SK-N-SH (cell line): ENCODE results near the gene PPP1R3G. TPM values are rescaled to one million over a fixed set of nuclear protein-coding genes. Genes with fewer than 3 reads are reported as not detected.

ENCODE experiments used
- CTCF ChIA-PET: fragments of 300-600, 350-600 bp; formaldehyde crosslinking; extraction: SDS; loops from one replicate; lab custom pipeline; 2021; lab: Yijun Ruan, JAX
- POLR2A ChIA-PET: fragments of 350-600 bp; sonication (Branson Sonifier 250); formaldehyde crosslinking; extraction: SDS; loops from one replicate; lab custom pipeline; 2020; ENCODE audit warnings: antibody characterized with exemption, inconsistent platforms; lab: Yijun Ruan, JAX
- DNase-seq: peaks from one replicate; pipeline ENCODE4 v3.0.0; 2012
- H2AFZ ChIP-seq: fragments of 200-600 bp; sonication (generic); 2 replicates; pipeline ENCODE4 v1.8.1; 2016; ENCODE audit warnings: antibody characterized with exemption, mild to moderate bottlenecking, low read depth
- H3F3A ChIP-seq: fragments of 200-600 bp; sonication (generic); replicated peaks from 2 replicates; pipeline ENCODE3; 2016; ENCODE audit warnings: antibody characterized with exemption, mild to moderate bottlenecking; ENCODE audit not compliant: insufficient read depth
- H3K27ac ChIP-seq, 2 experiments: fragments of 200-500 bp in 1 of 2; fragments of 200-600 bp in 1 of 2; sonication (Bioruptor generic) in 1 of 2; sonication (generic), shearing (Covaris generic) in 1 of 2; 2 replicates each; pipeline versions ENCODE4 v1.5.1 to v1.6.1; 2014 to 2016; ENCODE audit warnings: low read depth in 2 of 2, inconsistent platforms in 1 of 2, low read length in 1 of 2, mild to moderate bottlenecking in 1 of 2, mixed read lengths in 1 of 2
- H3K27me3 ChIP-seq: fragments of 200-600 bp; sonication (generic), shearing (Covaris generic); 2 replicates; pipeline ENCODE4 v1.6.1; 2016; ENCODE audit warnings: mixed run types; ENCODE audit not compliant: insufficient read depth
- H3K36me3 ChIP-seq, 2 experiments: fragments of 200-500 bp in 1 of 2; fragments of 200-600 bp in 1 of 2; sonication (Bioruptor generic) in 1 of 2; sonication (generic) in 1 of 2; replicated peaks in 1 of 2; 2 replicates each; pipeline versions ENCODE3 to v1.5.1; 2014 to 2016; ENCODE audit warnings: low read length in 1 of 2, mild to moderate bottlenecking in 1 of 2; ENCODE audit not compliant: insufficient read depth in 2 of 2, control insufficient read depth in 1 of 2
- H3K4me1 ChIP-seq, 2 experiments: fragments of 200-500 bp in 1 of 2; fragments of 200-600 bp in 1 of 2; sonication (Bioruptor generic) in 1 of 2; sonication (generic), shearing (Covaris generic) in 1 of 2; 2 replicates each; pipeline versions ENCODE4 v1.5.1 to v1.6.1; 2014 to 2016; ENCODE audit warnings: low read depth in 1 of 2, low read length in 1 of 2, mixed run types in 1 of 2; ENCODE audit not compliant: insufficient read depth in 2 of 2, control insufficient read depth in 1 of 2
- H3K4me2 ChIP-seq: fragments of 200-600 bp; sonication (generic), shearing (Covaris generic); 2 replicates; pipeline ENCODE4 v1.6.1; 2017; ENCODE audit warnings: mixed run types
- H3K4me3 ChIP-seq, 2 experiments: fragments of 200-500 bp in 1 of 2; fragments of 200-600 bp in 1 of 2; sonication (Bioruptor generic) in 1 of 2; sonication (generic), shearing (Covaris generic) in 1 of 2; 2 replicates each; pipeline versions ENCODE4 v1.5.1 to v1.8.1; 2014 to 2016; ENCODE audit warnings: low read depth in 2 of 2, inconsistent platforms in 1 of 2, low read length in 1 of 2, mild to moderate bottlenecking in 1 of 2, mixed read lengths in 1 of 2, moderate library complexity in 1 of 2
- H3K79me2 ChIP-seq: fragments of 200-600 bp; sonication (generic); 2 replicates; pipeline ENCODE4 v1.8.1; 2017; ENCODE audit warnings: mild to moderate bottlenecking; ENCODE audit not compliant: insufficient read depth
- H3K9ac ChIP-seq: fragments of 200-600 bp; sonication (generic); 2 replicates; pipeline ENCODE4 v1.6.1; 2017; ENCODE audit warnings: mixed run types
- H3K9me2 ChIP-seq: fragments of 200-600 bp; sonication (generic); 2 replicates; pipeline ENCODE4 v1.6.1; 2017; ENCODE audit warnings: mixed run types
- H3K9me3 ChIP-seq: fragments of 200-600 bp; sonication (generic); 2 replicates; pipeline ENCODE4 v1.6.1; 2017; ENCODE audit warnings: mixed run types, mild to moderate bottlenecking, moderate library complexity
- H4K20me1 ChIP-seq: fragments of 200-600 bp; sonication (generic); 2 replicates; pipeline ENCODE4 v1.6.1; 2017; ENCODE audit warnings: mild to moderate bottlenecking, mixed run types; ENCODE audit not compliant: insufficient read depth
- ELF1 ChIP-seq: IDR thresholded peaks from 2 replicates; pipeline ENCODE4 v1.4.0; 2012
- EP300 ChIP-seq, 2 experiments: IDR thresholded peaks; 2 replicates each; pipeline versions ENCODE4 v1.4.0 to v1.6.1; 2012; ENCODE audit warnings: borderline replicate concordance in 1 of 2, low read depth in 1 of 2, low read length in 1 of 2
- FOSL2 ChIP-seq: IDR thresholded peaks from 2 replicates; pipeline ENCODE4 v1.4.0; 2012; ENCODE audit warnings: low read depth, mild to moderate bottlenecking, moderate library complexity, borderline replicate concordance
- FOXJ3 ChIP-seq: sonication (generic); formaldehyde crosslinking; IDR thresholded peaks from 2 replicates; pipeline ENCODE4 v1.5.1; 2020; ENCODE audit warnings: mild to moderate bottlenecking, missing genetic modification reagents
- GABPA ChIP-seq: IDR thresholded peaks from 2 replicates; pipeline ENCODE4 v1.4.0; 2012; ENCODE audit warnings: low read depth, mild to moderate bottlenecking
- GATA2 ChIP-seq: sonication (generic); formaldehyde crosslinking; IDR thresholded peaks from 2 replicates; pipeline ENCODE4 v1.5.0; 2020; ENCODE audit warnings: mild to moderate bottlenecking, missing genetic modification reagents
- JUND ChIP-seq: IDR thresholded peaks from 2 replicates; pipeline ENCODE4 v1.4.0; 2012
- MAX ChIP-seq: IDR thresholded peaks from 2 replicates; pipeline ENCODE4 v1.4.0; 2012; ENCODE audit warnings: low read depth
- NFIC ChIP-seq: IDR thresholded peaks from 2 replicates; pipeline ENCODE4 v1.4.0; 2012; ENCODE audit warnings: borderline replicate concordance
- PBX3 ChIP-seq: IDR thresholded peaks from 2 replicates; pipeline ENCODE4; 2012
- SIN3A ChIP-seq: IDR thresholded peaks from 2 replicates; pipeline ENCODE4 v1.6.1; 2012; ENCODE audit warnings: low read depth, mild to moderate bottlenecking, low read length, moderate library complexity, borderline replicate concordance
- TCF12 ChIP-seq: IDR thresholded peaks from 2 replicates; pipeline ENCODE4 v1.4.0; 2012
- TEAD4 ChIP-seq: IDR thresholded peaks from 2 replicates; pipeline ENCODE4 v1.4.0; 2012; ENCODE audit warnings: mild to moderate bottlenecking, borderline replicate concordance; ENCODE audit not compliant: insufficient read depth
- USF2 ChIP-seq: fragments of 150-350 bp; IDR thresholded peaks from 2 replicates; pipeline ENCODE4 v1.6.1; 2017; ENCODE audit warnings: antibody characterized with exemption, low read length, low read depth, borderline replicate concordance
- WGBS: methylation state at CpG from one replicate; pipeline ENCODE4 v1.1.6; 2017; ENCODE audit warnings: low lambda C conversion rate; 5-methylcytosine and 5-hydroxymethylcytosine counted together
- polyA plus RNA-seq, 3 experiments: library from polyadenylated mRNA; depleted of rRNA; stranded (reverse); fragments of >200 nt; gene quantifications; 2 replicates each; pipeline ENCODE4 v1.2.3, GENCODE V29; 2012

PPP1R3G gene
- polyA plus RNA-seq, 1 of the 3 experiments (the other 2 are of a cell fraction) = 0.10 TPM

- no peak for TF ChIP-seq USF2
Measured at GRCh38 chr6:5111626-5112025, 26.5 kb downstream of the PPP1R3G start (continued).

- Histone ChIP-seq H3K36me3 (peaks cover 0 to 3% of the 10 kb centered on the region in 2 experiments), H3K4me3 (no peak overlapping the region), H3K27me3 (no peaks in the 10 kb centered on the region), H2AFZ (no peak overlapping the region), H4K20me1 (0 out of 2 replicates have a peak, but pooled peaks cover 8% of the 10 kb centered on the region), H3K27ac (no peak overlapping the region), H3K4me1 (peaks cover 0 to 6% of the 10 kb centered on the region in 2 experiments; a peak in 2 of 4 replicates), H3K9ac (no peak overlapping the region), H3F3A (peaks cover 5% of the 10 kb centered on the region), H3K4me2 (no peak overlapping the region), H3K9me3 (no peaks in the 10 kb centered on the region), H3K79me2 (no peaks in the 10 kb centered on the region)
- ChIA-PET POLR2A (no interaction called here), CTCF (no interaction called here)
- WGBS = 74% methylated on average over 12 of the region's 17 CpGs
- DNase-seq = no peak
- TF ChIP-seq GATA2 (CRISPR knock-in tag) = no peak
- TF ChIP-seq MAX = peak; percentile 80
- peak; percentile 81 for TF ChIP-seq JUND
- peak in 1 of 2 experiments; percentile 50; a peak in 1 of 4 replicates for TF ChIP-seq EP300 (IDR thresholded peaks at IDR 0.05; ENCODE audit: borderline replicate concordance in 1 of 2, low read depth in 1 of 2, low read length in 1 of 2)
- peak; percentile 83 for TF ChIP-seq TCF12
- peak; percentile 82 for TF ChIP-seq FOSL2
- peak; percentile 95 for TF ChIP-seq PBX3
- peak; percentile 53; the same call in 1 of the 2 replicates for TF ChIP-seq TEAD4
- no peak for TF ChIP-seq ELF1
- TF ChIP-seq, all 33 proteins: peak for 7
- H3K9me2 ChIP-seq = no peaks in the 10 kb centered on the region
Measured at GRCh38 chr6:5112066-5112799, 27.1 kb downstream of the PPP1R3G start.

GRCh38 chr6:5113096-5113495 lies 28.0 kb downstream of the PPP1R3G start:
- H3K27ac ChIP-seq = no peak overlapping the region
- H3K4me2 ChIP-seq = no peak overlapping the region
- peaks cover 0 to 3% of the 10 kb centered on the region in 2 experiments for H3K36me3 ChIP-seq
- H2AFZ ChIP-seq = no peak overlapping the region
- ChIA-PET CTCF (interaction anchor here (2.3 kb wide), 1 partner anchor 30 kb away, joined by 7 read pairs; no protein-coding TSS in a partner anchor), POLR2A (no interaction called here)
- no peaks in the 10 kb centered on the region for H3K79me2 ChIP-seq
- H3F3A ChIP-seq = peaks cover 5% of the 10 kb centered on the region
- H3K9ac ChIP-seq = no peak overlapping the region
- no peaks in the 10 kb centered on the region for H3K9me3 ChIP-seq
- H3K4me3 ChIP-seq = no peak overlapping the region
- no peak for TF ChIP-seq GABPA
- TF ChIP-seq FOXJ3 = no peak
- TF ChIP-seq SIN3A = no peak
- no peak for TF ChIP-seq NFIC
- TF ChIP-seq TEAD4 = no peak
- 98% methylated on average over 12 of the region's 13 CpGs for WGBS
- H3K4me1 ChIP-seq = peaks cover 0 to 6% of the 10 kb centered on the region in 2 experiments; a peak in 2 of 4 replicates
- 0 out of 2 replicates have a peak, but pooled peaks cover 8% of the 10 kb centered on the region for H4K20me1 ChIP-seq
- no peaks in the 10 kb centered on the region for H3K27me3 ChIP-seq
- no peaks in the 10 kb centered on the region for H3K9me2 ChIP-seq
- no peak for DNase-seq
